ENCODE data around the gene C14orf180.

Gene C14orf180

GRCh38 chr14:104550861-104551728, 28.5 kb upstream of the C14orf180 start:
- peak; percentile 5 for DNase-seq

- DNase-seq: peak; percentile 13
These were observed 27.5 kb upstream of the C14orf180 start for GRCh38 chr14:104551851-104552737.

- DNase-seq: no peak
These were observed 26.8 kb upstream of the C14orf180 start for GRCh38 chr14:104552738-104553125.

GRCh38 chr14:104553166-104554087, 26.1 kb upstream of the C14orf180 start:
- no peak for DNase-seq

- peak; percentile 5 for DNase-seq
These were observed 25.4 kb upstream of the C14orf180 start for GRCh38 chr14:104554088-104554607.

GRCh38 chr14:104554608-104555429, 24.7 kb upstream of the C14orf180 start:
- no peak for DNase-seq

GRCh38 chr14:104555430-104556255, 23.9 kb upstream of the C14orf180 start:
- no peak for DNase-seq

GRCh38 chr14:104556256-104557021, 23.1 kb upstream of the C14orf180 start:
- no peak for DNase-seq

- no peak for DNase-seq
These were observed 22.5 kb upstream of the C14orf180 start for GRCh38 chr14:104557086-104557485.

- DNase-seq: no peak
These were observed 21.8 kb upstream of the C14orf180 start for GRCh38 chr14:104557766-104558165.

- DNase-seq: no peak
These were observed 21.1 kb upstream of the C14orf180 start for GRCh38 chr14:104558231-104559027.

GRCh38 chr14:104559028-104559803, 20.3 kb upstream of the C14orf180 start:
- DNase-seq: no peak

- no peak for DNase-seq
These were observed 19.6 kb upstream of the C14orf180 start for GRCh38 chr14:104559804-104560585.

- no peak for DNase-seq
These were observed 19.0 kb upstream of the C14orf180 start for GRCh38 chr14:104560586-104560945.

GRCh38 chr14:104561124-104561557, 18.4 kb upstream of the C14orf180 start:
- DNase-seq: no peak

GRCh38 chr14:104561632-104562495, 17.7 kb upstream of the C14orf180 start:
- DNase-seq: no peak

All from activated T-cell treated with anti-CD3 and anti-CD28 coated beads, Interleukin-2, amount 50 U/mL, for 1 hour (primary cell).